KOPT-K1 (cell line): ENCODE measurements around the gene C16orf78.

Experiments used
- H3K27ac ChIP-seq: fragments of 200-600 bp; sonication (generic); 2 replicates; pipeline ENCODE4 v1.5.1; 2016; ENCODE audit warnings: antibody characterized with exemption, mild to moderate bottlenecking, low read depth, low read length; ENCODE audit not compliant: poor library complexity, severe bottlenecking
- H3K36me3 ChIP-seq: fragments of 200-600 bp; sonication (generic); 2 replicates; pipeline ENCODE4 v1.5.1; 2017; ENCODE audit warnings: antibody characterized with exemption, mild to moderate bottlenecking, low read length, moderate library complexity; ENCODE audit not compliant: insufficient read depth
- H3K9me3 ChIP-seq: fragments of 200-600 bp; sonication (generic); 2 replicates; pipeline ENCODE4 v1.5.1; 2017; ENCODE audit warnings: antibody characterized with exemption, low read length, mild to moderate bottlenecking; ENCODE audit not compliant: insufficient read depth, poor library complexity, severe bottlenecking

The C16orf78 gene

DNA sequence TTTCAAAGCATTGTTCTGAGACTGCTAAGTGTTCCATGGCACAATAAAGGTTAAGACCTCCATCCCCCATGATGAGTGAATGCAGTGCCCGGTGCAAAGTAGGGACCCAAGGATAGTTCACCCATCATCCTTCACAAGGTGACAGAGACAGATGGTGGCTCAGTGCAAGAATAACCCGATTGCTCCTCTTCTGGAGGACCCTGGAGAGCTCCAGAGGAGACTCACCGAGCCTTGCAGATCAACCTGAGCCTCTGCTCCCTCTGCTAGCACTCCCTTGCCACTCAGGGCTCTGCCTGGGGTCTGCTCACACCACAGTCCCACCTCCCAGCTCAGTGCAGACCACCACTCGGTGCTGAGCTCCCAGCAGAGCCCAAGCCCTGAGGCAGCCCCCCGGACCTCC lies 49.3 kb downstream of the C16orf78 start:
- H3K27ac ChIP-seq = no peak overlapping the region
- no peaks in the 10 kb centered on the region for H3K36me3 ChIP-seq
- no peaks in the 10 kb centered on the region for H3K9me3 ChIP-seq

- no peaks in the 10 kb centered on the region for H3K9me3 ChIP-seq
- no peaks in the 10 kb centered on the region for H3K36me3 ChIP-seq
- H3K27ac ChIP-seq = no peak overlapping the region
Measured at GRCh38 chr16:49424961-49425360, 51.4 kb downstream of the C16orf78 start.

DNA sequence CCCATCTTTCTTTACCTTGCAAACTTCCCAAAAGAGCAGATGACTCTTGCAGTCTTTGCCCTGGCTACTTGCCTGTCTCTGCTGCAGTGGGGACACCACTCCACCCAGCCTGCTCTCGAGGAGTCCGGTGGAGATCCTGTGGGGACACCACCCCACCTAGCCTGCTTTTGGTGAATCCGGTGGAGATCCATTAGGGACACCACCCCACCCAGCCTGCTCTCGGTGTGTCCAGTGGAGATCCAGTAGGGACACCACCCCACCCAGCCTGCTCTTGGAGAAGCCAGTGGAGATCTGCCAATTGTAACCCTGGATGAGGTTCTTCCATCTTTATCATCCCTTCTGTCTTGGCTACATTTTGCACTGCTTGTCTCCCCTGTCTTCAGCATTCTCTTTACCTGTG lies 54.2 kb downstream of the C16orf78 start:
- no peaks in the 10 kb centered on the region for H3K9me3 ChIP-seq

GRCh38 chr16:49428808-49429207 lies 55.2 kb downstream of the C16orf78 start:
- H3K36me3 ChIP-seq = no peaks in the 10 kb centered on the region
- H3K27ac ChIP-seq = no peak overlapping the region
- no peaks in the 10 kb centered on the region for H3K9me3 ChIP-seq

More for the DNA sequence above, 54.2 kb downstream of the C16orf78 start:
- H3K27ac ChIP-seq = no peak overlapping the region
- H3K36me3 ChIP-seq = no peaks in the 10 kb centered on the region

DNA sequence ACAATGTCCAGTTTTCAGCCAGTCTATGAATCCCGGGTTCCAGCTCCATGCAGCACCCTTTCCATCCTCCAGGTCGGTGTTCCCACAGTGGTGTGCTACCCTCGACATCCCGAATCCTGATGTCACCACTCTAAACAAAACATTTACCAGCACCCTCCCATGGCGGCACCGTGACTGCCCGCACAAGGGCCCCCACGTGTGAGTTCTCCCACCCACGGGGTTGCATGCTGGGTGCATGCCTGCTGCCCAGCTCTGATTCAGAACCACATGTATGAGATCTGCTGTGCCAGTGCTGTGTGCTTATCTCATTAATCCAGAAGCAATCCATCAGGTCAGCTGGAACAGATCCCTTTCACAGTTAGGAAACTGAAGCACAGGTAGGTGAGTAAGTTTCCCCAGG lies 57.4 kb downstream of the C16orf78 start:
- H3K9me3 ChIP-seq = no peaks in the 10 kb centered on the region
- H3K27ac ChIP-seq = no peak overlapping the region
- no peaks in the 10 kb centered on the region for H3K36me3 ChIP-seq

DNA sequence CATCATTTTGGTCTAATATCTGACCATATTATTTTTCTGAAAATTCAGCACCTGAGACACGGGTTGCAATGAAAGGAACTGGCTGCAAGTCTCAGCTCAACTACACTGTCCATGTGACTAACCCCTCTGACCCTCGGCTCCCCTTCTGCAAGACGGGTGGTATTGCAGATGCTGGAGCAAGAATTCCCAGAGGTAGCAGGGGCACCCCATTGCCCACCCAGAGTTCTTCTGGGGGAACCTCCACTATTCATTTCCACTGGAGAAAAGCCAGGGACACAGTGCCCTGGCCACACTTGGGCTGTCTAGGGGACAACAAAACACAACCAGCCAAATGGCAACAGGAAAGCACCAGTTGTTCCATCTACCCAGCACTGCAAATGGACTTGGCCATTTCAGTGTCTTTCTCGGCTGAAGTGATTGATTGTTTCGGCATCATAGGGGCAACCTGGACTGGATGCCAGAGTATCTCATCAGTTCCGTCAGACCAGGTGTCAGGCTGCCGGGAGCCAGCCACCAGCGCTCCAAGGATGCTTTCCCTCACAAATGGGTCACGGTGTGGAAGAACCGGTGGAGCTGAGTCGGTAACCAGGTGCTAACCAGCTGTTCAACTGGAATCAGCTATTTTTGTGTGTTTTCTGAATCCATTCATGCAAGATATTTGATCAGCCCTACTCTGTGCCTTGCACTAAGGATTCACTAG lies 58.1 kb downstream of the C16orf78 start:
- Histone ChIP-seq H3K36me3 (no peaks in the 10 kb centered on the region), H3K9me3 (no peaks in the 10 kb centered on the region), H3K27ac (no peak overlapping the region)

DNA sequence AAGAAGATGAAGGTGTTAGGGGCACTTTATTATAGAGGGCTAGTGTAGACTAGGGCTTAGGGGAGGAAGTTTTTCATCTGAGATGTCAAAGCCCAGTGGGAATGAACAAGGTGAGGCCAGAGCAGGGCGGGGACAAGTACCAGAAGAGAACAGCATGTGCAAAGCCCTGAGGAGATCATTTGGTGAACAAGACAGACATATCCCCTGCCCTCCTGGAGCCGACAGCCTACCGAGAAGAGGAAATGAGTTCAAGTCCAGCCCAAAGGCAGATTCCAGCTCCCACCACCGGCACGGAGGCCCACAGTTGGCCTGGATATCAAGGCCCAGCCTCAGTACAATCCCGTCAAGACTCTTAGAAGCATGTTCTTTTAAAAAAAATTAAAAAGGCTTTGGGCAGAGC lies 61.1 kb downstream of the C16orf78 start:
- no peak overlapping the region for H3K27ac ChIP-seq
- H3K36me3 ChIP-seq = no peaks in the 10 kb centered on the region
- H3K9me3 ChIP-seq = no peaks in the 10 kb centered on the region

- no peaks in the 10 kb centered on the region for H3K9me3 ChIP-seq
Measured at GRCh38 chr16:49436181-49436580, 62.6 kb downstream of the C16orf78 start.

GRCh38 chr16:49437344-49437743 lies 63.7 kb downstream of the C16orf78 start:
- Histone ChIP-seq H3K9me3 (no peaks in the 10 kb centered on the region), H3K36me3 (no peaks in the 10 kb centered on the region), H3K27ac (no peak overlapping the region)

More at GRCh38 chr16:49436181-49436580, 62.6 kb downstream of the C16orf78 start:
- Histone ChIP-seq H3K27ac (no peak overlapping the region), H3K36me3 (no peaks in the 10 kb centered on the region)

DNA sequence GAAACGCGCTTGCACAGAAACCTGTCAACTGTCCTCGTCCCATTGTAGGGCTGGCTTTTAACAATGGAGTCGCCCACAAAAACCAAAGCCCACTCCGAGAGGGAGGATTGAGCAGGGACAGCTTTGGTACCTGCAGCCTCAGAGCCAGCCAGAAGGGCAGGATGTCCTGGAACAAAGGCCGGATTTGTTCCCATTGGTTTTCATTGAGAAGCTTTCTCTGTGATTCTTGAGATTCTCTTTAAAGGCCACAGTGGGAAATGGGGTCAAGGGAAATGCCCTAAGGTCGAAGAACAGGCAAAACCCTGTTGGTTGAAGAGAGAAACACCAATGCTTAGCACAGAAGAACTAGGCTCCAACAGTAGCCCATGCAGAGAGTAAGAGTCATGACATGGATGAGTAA lies 65.4 kb downstream of the C16orf78 start:
- Histone ChIP-seq H3K9me3 (no peaks in the 10 kb centered on the region), H3K27ac (no peak overlapping the region), H3K36me3 (no peaks in the 10 kb centered on the region)

- H3K9me3 ChIP-seq = no peaks in the 10 kb centered on the region
Measured at GRCh38 chr16:49439676-49440075, 66.1 kb downstream of the C16orf78 start.

GRCh38 chr16:49440156-49441065 lies 66.8 kb downstream of the C16orf78 start:
- Histone ChIP-seq H3K27ac (peak overlapping the region; percentile 91), H3K36me3 (no peaks in the 10 kb centered on the region), H3K9me3 (no peaks in the 10 kb centered on the region)

More at GRCh38 chr16:49439676-49440075, 66.1 kb downstream of the C16orf78 start:
- no peak overlapping the region for H3K27ac ChIP-seq
- no peaks in the 10 kb centered on the region for H3K36me3 ChIP-seq

DNA sequence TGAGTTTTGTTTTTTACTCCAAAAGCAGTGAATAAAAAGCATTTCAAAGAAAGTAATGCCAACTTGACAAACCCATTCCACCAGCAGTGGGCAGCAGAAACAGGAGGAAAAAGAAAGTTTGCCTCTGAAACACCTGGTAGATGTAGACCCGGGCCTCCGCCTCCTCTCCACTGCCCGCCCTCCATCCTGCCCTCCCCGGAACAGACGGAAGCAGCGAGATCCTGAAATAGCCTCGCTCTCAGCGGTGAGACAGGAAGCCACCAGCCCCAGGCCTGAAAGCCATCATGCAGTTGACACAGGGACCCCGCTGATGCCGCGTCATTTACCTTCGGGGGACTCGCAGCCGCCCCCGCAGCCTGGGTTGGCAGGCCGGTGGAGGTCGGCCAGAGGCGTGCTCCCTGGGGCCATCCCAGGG lies 67.8 kb downstream of the C16orf78 start:
- H3K9me3 ChIP-seq = no peaks in the 10 kb centered on the region
- no peaks in the 10 kb centered on the region for H3K36me3 ChIP-seq
- peak overlapping the region; percentile 91 for H3K27ac ChIP-seq

DNA sequence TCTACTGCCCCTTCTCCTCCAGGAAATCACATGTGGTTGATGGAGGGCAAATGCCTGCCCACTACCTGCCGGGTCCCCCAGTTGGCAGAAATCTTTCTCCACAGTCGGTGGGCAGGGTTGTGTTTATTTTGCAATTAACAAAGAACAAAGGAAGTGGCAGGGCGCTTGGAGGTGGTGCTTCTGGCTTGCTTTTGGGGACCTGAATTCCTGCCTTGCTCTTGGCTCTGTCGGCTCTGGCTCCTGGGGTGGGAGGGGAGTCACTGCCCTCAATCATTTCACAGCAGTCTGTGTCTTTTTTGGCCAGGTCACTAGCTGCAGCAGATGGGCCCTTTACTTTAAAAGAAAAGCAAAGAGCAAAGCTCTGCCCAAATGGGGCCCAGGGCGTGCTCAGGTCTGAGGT lies 69.2 kb downstream of the C16orf78 start:
- H3K9me3 ChIP-seq = no peaks in the 10 kb centered on the region
- H3K27ac ChIP-seq = peak overlapping the region; percentile 91
- H3K36me3 ChIP-seq = no peaks in the 10 kb centered on the region

DNA sequence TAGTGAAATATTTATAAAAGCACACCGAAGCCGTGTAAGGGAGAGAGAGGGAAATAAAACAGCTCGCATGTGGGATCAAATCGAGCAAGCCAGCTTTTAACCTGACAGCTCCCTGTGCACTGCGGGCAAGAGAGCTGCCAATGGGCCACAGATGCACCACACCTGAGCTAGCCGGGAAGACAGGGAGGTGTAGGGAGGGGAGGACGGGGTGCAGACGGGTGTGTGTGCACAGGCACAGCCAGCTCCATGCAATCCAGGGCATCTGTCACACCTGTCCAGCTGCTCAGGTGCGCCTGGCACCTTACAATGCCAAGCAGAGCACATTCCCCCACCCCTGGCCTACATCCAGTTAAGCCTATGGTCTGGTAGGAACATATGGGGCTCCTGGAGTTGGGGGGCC lies 70.0 kb downstream of the C16orf78 start:
- Histone ChIP-seq H3K9me3 (no peaks in the 10 kb centered on the region), H3K36me3 (no peaks in the 10 kb centered on the region), H3K27ac (no peak overlapping the region)
